GM18951 (cell line): ENCODE results near the gene PTGDS.

Experiments used
- POLR2A ChIP-seq: IDR thresholded peaks from 4 replicates; pipeline ENCODE4 v1.6.1; 2011; ENCODE audit warnings: mild to moderate bottlenecking; ENCODE audit not compliant: insufficient read length, insufficient read depth; ENCODE audit errors: extremely low read depth
- in situ Hi-C: fragments of 300-500 bp; cut with MboI; formaldehyde crosslinking; loops from one replicate; pipeline ENCODE4 v1.12.0; 2022; ENCODE audit warnings: low sequenced_read_pairs, mixed read lengths, inconsistent platforms; ENCODE audit not compliant: unreplicated experiment

PTGDS gene

DNA sequence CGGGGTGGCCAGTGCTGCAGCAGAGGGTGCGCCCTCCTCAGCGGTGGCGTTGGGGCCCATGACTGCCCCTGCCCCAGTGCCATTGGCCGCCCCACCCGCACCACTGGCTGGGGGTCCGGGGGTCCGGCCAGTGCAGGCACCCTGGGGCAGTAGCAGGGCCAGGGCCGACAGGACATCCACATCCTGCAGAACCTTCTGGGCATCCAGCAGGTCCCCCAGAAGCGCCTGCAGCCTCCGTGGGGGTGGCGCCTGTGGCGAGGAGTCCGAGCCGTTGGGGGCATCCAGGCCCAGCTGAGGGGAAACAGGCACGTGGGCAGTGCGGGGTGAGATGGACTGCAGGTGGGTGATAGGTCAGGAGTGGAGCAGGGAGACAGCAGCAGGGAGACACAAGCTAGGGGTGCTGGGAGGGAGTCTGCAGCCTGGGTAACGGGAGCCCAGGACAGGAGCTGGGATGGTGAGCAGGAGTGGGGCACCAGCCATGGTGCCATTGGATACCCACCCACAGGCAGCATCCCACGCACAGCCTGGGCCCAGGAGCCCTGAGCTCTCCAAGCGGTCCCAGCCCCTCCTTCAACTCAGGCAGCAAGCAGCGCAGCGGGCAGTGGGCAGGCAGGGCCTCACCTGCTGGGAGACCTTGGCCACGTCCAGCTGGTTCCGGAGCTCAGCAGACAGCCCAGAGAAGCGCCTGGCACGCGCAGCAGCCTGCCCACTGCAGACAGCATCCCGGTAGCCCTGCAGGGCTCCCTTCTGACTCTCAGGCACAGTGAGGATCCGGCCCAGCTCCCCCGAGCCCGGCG lies 43.7 kb downstream of the PTGDS start:
- in situ Hi-C loops, result no loop called here
- no peak for TF ChIP-seq POLR2A

DNA sequence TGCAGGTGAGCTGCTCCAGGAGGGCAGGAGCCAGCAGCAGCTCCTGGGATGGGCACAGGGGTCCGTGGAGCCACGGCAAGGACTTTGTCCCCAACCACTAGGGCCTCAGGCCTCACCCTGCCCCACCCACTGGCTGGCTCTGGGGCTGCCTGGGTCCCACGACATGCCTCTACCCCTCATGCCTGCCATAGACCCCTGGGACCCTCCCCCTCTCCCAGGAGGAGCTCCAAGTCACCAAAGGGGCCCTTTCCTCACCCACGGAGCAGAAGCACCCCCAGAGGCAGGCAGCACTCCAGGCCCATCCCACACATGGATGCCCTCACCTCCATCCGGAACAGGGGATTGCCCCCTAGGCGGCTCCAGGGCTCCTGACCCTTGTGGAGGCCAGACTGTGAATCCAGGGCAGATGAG lies 44.3 kb downstream of the PTGDS start:
- in situ Hi-C loops, result no loop called here
- no peak for TF ChIP-seq POLR2A

DNA sequence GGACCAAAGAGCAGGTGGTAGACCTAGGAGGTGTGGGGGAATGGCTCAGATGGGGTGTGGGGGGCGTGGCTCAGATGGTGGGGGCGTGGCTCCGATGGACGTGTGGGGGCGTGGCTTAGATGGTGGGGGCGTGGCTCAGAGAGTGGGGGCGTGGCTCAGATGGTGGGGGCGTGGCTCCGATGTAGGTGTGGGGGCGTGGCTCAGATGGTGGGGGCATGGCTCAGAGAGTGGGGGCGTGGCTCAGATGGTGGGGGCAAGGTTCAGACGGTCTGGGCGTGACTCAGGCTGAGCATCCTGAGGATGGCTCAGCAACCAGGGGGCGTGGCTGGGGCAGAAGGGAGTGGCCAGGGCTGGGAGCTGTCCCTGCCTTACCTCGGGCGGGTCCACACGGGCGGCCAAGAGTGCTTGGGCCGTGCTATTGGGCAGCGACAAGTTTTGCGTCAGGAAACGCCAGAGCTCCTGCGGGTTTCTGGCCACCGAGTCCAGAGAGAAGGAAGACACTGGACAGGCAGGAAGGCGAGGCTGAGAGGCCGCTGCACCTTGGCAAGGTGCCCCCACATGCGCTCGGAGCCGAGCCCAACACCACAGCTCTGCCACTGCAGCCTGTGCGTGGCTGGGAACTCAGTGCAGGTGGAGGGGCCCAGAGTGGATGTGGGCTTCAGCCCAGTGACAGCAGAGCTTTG lies 44.8 kb downstream of the PTGDS start:
- in situ Hi-C loops, result no loop called here
- TF ChIP-seq POLR2A, result no peak

DNA sequence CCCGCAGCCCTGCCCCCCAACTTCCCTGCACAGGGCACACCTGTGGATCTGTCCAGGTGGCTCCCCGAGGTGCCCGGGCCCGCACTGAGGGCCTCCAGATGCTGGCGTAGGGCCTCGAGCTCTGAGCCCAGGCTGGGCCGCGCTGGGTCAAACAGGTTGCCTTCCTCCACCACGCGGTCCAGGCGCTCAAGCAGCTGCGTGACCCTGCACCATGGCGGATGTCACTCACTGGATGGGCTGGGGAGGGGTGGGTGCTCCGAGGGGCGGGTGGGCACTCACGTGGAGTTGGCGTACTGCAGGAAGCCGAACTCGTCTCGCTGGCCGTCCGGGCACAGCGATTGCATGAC lies 45.3 kb downstream of the PTGDS start:
- TF ChIP-seq POLR2A, result no peak
- in situ Hi-C loops, result no loop called here

DNA sequence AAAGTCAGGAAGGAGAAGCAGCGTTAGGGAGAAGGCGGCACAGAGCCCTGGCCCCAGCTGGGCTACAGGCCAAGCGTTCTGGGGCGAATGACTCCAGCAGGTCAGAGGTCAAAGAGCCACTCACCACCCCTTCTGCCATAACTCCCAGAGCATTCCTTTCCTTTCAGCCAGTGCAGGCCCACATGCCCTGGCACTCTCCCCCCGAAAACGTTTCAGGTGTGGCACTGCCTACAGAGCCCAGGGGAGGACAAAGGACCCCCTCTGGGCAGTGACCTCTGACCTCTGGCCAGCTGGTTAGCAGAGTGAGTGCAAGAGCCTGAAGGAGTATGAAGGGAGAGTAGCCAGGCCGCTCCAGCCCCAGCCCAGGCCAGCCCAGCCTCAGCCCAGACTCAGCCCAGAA lies 45.9 kb downstream of the PTGDS start:
- in situ Hi-C loops, result no loop called here
- no peak for TF ChIP-seq POLR2A

DNA sequence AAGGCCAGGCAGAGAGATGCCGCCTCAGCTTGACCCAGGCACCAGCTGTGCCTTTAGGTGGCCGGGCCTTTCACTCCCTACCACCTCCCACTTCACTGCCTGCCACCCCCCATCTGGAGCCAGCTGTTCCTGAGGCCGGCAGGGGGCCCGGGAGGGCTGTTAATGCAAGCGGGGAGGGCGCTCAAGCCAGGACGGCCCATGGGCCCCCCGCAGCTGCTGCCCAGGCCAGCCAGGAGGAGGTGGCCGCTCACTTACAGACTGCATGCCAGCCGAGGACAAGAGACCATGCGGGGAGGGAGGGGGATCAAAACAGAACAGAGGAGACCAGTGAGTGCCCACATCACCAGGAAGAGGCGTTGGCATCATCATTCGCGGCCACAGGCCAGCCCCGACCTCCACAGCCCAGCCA lies 46.3 kb downstream of the PTGDS start:
- TF ChIP-seq POLR2A, result no peak
- in situ Hi-C loops, result no loop called here

DNA sequence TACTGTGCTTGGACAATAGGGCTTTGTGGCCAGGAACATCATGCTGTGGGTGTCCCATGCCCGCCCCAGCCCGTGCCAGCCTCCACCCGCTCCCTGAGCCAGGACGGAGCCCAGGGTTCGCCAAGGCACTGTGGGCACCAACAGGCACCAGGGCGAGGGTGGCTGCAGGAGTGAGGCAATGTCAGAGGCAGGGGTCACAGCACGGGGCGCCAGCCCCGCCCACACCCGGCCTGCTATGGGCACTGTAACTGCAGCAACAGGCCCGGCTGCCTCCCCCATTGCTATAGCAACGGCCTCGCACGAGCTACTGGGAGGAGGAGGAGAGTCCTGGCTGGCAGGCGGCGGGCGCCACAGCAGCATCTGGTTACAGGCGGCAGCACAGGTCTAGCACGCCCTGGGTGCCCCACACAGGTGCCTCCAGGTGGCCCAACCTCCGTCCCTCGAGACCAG lies 48.2 kb downstream of the PTGDS start:
- in situ Hi-C loops, result loop anchor here (25.0 kb wide), 1 partner anchor 238 kb away; the partner anchor contains the start of genes CCDC183 and TMEM141
- TF ChIP-seq POLR2A, result no peak

DNA sequence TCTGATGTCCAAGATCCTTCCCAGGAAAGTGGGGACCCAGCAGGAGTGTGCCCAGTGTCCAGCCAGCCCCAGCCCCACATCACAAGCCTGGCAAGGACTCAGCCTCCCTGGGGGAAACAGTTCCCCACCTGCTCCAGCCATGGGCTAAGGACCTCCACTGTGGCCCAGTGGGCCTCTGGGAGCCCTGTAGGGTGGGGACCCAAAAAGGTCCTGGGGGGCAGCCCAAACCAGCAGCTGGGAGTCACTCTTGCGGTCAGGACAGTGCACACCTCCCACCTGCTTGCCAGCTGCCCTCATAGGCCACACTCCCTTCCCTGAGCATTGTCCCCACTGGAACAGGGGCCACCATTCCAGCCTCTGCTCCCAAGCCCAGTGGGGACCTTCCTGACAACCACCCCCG lies 49.1 kb downstream of the PTGDS start:
- TF ChIP-seq POLR2A, result no peak
- in situ Hi-C loops, result loop anchor here (25.0 kb wide), 1 partner anchor 239 kb away; the partner anchor contains the start of genes CCDC183 and TMEM141

DNA sequence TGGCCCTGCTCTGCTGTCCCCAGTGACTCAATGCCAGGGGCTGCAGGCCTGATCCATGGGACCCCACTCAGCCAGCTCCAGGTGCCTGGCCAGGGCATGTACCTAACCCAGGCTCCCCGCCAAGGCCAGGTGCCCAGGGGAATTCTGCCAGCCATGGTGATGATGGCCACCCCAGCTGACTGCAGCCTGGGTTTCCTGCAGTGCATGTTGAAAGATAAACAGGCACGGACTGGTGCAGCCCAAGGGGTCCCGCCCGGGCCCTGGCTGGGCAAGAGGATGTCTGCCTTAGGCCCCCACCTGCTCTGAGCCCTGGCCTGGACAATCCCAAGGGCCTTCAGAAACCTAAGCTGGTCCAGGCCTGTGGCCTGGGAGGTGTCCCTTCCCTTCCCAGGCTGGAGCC lies 49.5 kb downstream of the PTGDS start:
- in situ Hi-C loops, result loop anchor here (25.0 kb wide), 1 partner anchor 240 kb away; the partner anchor contains the start of genes CCDC183 and TMEM141
- TF ChIP-seq POLR2A, result no peak

DNA sequence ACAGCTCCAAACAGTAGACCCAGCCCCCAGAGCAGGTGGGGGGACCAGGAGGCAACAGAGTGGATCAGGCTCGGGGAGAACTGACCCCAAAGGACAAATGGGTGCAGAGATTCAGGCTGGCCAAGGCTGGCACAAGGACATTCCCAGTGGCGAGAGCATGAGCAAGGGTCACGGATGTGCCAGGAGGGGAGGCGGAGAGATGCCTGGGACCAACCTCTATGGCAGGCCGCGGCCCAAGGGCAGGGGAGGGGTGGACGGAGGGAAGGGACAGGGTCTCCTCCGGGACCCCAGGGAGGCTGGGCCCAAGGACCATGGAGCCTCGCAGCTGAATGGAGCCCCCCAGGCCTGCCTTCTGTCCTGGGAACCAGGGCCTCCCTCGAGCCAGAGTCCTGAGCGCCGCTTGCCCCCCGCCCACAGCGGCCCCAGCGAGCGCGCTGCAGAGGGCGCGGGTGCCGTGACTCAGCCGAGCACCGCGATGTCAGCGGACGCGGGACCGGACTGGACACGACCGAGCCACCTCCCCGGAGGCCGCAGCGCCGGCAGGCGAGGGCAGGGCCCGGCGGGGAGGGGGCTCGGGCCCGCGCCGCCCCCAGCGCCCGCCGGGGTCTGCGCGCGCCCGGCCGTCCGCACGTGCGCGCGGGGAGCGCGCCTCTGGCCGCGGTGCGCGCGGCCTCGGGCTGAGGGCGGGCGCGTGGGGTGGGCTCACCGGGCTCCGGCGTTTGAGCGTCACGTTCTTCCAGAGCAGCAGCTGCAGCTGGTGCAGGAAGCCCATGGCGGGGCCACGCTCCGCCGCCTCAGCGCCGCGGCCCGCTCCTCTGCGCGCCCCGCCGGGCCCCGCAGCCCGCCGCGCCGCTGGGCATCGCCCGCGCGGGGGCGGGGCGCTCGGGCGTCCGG lies 50.3 kb downstream of the PTGDS start, which contains the start of gene ABCA2:
Gene ABCA2, minus strand, starts transcription at position 869 of the 894 bp plus-strand sequence. Its CDS starts 97 bp downstream, at position 772.
- TF ChIP-seq POLR2A, result no peak
- in situ Hi-C loops, result loop anchor here (25.0 kb wide), 1 partner anchor 240 kb away; the partner anchor contains the start of genes CCDC183 and TMEM141

DNA sequence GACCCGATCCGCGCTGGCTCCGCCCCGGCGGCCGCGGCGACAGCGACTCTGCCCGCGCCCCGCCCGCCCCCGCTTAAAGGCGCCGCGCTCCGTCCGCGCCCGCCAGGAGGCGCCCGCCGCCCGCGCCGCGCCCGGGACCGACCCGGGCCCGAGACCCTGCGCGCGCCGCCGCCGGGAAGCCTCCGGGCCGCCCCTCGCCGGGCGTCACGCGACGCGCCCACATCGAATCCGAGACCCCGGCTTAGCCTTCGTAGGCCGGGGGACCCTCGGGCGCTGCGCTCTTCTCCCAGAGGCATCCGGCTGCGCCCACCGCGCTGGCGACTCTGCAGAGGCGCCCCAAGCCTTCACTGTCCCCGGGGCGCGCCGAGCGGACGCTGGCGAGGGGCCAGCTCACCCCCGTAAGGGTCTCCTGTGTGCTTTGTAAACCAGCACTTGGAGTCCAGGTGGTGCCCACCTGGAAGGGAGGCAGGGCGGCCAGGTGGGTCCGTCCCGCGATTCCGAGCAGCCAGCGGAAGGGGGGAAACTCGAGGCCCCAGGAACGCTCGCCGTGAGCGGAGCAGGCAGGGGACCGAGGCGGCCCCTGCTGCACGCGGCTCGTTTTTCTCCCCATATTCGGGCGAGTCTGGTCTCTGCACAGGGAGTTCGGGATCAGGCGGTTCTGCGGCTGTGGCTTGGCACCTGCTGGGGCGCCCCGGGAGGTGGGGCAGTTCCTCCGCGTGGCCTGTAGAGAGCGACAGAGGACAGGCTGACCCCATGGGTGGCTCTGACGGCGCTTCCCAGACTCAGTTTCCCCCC lies 51.2 kb downstream of the PTGDS start:
- no peak for TF ChIP-seq POLR2A
- in situ Hi-C loops, result loop anchor here (25.0 kb wide), 1 partner anchor 241 kb away; the partner anchor contains the start of genes CCDC183 and TMEM141
